HG02852 (cell line): ENCODE data around the gene HTR3E.
"Not testable (repeated sequence)": the region's sequence is repeated elsewhere in the genome, so short reads cannot be mapped to it uniquely, and the experiment has no call there.

Experiments used
- ATAC-seq: cut with Tn5 transposase; IDR thresholded peaks from one replicate; pipeline ENCODE4 v1.9.1; 2021; ENCODE audit warnings: mild to moderate bottlenecking, moderate library complexity; ENCODE audit not compliant: unreplicated experiment

The HTR3E gene

DNA sequence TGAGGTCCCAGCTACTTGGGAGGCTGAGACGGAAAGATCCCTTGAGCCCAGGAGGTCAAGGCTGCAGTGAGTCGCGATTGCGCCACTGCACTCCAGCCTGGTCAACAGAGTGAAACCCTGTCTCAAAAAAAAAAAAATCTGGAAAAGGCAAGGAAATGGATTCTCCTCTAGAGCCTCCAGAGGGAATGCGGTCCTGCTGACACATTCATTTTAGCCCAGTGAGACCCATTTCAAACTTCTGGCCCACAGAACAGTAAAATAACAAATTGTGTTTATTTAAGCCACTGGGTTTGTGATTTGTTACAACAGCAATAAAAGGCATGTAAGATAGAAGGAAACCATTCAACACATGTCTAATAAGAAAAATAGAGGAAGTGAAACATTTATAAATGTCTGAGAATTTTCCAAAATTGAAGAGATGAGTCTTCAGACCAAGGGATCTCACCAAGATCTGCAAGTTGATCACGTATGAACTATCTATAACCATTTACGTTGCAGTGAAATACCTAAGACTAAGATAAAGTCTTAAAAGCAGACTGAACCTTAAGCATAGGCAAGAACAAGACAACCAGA lies at the start of gene HTR3E:
Gene HTR3E, plus strand, starts transcription at position 254 of the 573 bp plus-strand sequence. CDS start 466 bp downstream, outside the sequence.
- no peak for ATAC-seq

GRCh38 chr3:184050217-184050847 lies 46.5 kb upstream of the HTR3E start:
- ATAC-seq, result no peak

- no peak for ATAC-seq
Measured at GRCh38 chr3:184052767-184053166, 44.1 kb upstream of the HTR3E start, which contains the start of gene HTR3C. Gene HTR3C (plus strand): TSS chr3:184053047. CDS start chr3:184053081, 34 bp downstream.

DNA sequence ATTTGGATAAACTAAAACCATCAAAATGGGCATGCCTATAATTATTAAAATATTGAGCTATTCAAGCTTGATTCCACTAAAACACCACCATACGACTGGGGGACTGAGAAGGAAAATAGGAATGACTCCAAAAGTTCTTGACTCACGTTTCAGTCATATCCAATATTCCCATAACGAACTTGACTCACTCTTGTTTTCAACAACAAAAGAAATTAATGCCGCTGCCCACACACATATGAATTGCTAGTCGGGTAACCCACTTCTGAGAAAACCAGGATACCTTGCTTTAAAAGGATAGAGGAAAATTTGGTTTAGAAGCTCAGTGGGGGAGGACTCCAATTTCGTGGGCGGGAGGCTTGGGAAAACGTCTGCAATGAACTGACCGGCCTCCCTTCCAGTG lies 38.8 kb upstream of the HTR3E start:
- no peak for ATAC-seq

DNA sequence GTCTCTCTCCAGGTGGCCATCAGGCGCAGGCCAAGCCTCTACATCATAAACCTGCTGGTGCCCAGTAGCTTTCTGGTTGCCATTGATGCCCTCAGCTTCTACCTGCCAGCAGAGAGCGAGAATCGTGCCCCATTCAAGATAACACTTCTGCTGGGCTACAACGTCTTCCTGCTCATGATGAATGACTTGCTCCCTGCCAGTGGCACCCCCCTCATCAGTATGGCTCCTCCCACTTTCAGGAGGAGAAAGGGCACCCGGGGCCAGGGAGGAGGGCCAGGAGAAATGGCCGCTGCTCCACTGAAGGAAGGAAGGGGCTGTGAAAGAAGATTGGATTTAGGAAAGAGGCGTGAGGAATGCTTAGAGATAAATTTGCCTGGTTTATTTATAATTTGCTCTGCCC lies 37.4 kb upstream of the HTR3E start:
- no peak for ATAC-seq

- ATAC-seq, result no peak
Measured at GRCh38 chr3:184062637-184063036, 34.2 kb upstream of the HTR3E start.

GRCh38 chr3:184066211-184066610 lies 30.7 kb upstream of the HTR3E start:
- no peak for ATAC-seq

DNA sequence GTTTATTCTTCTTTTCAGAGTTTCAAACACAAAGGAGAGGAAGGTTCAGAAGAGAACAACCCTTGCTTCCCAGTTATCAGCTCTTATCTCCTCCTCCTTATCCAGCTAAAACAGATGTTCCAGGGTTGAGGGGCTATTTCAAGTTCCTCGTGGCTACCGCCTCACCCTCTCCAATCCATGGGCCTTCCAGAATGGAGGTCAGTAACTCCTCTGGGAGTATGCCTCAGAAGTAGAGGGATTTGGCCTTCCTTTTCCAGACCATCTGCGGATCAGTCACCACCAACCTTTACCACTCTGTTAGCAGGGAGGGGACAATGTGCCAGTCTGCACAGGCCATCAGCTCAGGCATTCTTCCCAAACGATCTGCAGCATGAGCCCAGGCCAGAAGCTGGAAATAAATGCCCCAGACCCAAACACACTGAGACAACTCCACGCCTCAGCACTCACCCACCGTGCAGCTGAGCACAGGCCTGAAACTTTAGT lies 29.2 kb upstream of the HTR3E start:
- no peak for ATAC-seq

DNA sequence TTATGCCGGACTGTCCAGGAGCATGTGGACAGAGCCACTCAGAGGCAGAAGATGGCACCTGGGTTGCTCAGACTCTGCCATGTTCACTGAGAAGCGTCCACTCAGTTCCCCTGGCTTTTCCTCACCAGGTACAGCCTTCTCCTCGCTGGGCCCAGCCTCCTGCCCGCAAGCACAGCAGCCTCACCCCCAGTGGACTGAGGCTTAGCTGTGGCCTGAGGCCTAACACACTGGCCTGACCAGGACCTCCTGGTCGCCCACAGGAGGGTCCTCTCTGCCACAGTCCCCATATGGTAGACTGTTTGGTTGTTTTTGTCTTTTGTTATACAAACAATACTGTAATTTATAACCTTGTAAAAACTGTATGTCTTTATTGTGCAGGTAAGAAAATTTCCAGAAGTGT lies 28.5 kb upstream of the HTR3E start:
- ATAC-seq, result no peak

GRCh38 chr3:184071142-184071541 lies 25.7 kb upstream of the HTR3E start:
- ATAC-seq, result not testable (repeated sequence)

DNA sequence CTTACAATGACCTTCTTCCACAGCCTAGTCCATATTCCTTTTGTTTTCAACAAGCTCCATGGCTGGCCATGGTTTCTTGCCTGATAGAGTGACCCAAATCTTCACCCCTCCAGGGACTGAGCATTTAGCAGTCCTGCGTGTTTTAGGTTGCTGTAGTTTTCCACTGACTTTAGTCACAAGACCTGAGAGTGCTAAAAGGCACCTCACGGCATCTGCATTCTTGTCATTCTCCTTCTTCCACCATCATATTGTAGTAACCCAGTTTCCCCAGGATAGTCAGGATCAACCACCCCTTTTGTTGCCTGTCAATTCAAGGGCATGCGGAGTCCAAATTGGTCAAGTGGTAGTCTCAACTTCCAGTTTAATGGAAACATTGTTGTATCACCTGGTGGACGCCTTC lies 23.2 kb upstream of the HTR3E start:
- ATAC-seq, result no peak

DNA sequence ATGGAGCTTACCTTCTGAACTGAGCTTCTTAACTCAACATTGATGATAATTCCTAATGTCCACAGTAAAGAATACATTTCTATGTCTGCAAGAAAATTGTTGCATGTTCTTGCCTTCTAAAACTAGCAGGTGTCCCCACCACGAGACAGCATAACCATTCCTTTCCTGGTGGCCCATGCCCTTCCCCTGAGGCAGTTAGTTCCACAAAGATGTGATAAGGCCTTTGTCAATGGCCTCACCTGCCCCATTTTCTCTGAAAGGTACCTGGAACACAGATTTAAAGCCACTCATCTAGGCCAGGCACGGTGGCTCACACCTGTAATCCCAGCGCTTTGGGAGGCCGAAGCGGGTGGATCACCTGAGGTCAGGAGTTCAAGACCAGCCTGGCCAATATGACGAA lies 21.0 kb upstream of the HTR3E start:
- no peak for ATAC-seq

- ATAC-seq, result no peak
Measured at GRCh38 chr3:184077881-184078280, 19.0 kb upstream of the HTR3E start.

DNA sequence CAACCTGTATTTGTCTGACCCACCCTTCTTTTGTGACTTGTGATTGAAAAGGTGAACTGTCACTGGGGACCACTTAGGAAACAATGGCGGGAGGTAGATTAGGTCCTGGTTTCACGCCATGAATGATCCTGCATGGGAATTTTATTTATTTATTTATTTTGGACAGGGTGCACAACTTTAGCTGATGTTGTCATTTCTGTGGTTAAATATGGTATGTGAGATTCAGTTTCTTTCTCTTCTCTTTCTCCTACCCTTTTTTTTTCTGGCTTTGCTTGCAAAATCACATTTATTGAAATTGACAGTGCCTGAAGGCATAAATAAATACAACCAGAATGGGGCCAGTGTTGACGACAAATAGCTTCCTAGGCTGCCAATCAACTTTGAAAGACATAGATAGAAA lies 18.0 kb upstream of the HTR3E start:
- ATAC-seq, result no peak

DNA sequence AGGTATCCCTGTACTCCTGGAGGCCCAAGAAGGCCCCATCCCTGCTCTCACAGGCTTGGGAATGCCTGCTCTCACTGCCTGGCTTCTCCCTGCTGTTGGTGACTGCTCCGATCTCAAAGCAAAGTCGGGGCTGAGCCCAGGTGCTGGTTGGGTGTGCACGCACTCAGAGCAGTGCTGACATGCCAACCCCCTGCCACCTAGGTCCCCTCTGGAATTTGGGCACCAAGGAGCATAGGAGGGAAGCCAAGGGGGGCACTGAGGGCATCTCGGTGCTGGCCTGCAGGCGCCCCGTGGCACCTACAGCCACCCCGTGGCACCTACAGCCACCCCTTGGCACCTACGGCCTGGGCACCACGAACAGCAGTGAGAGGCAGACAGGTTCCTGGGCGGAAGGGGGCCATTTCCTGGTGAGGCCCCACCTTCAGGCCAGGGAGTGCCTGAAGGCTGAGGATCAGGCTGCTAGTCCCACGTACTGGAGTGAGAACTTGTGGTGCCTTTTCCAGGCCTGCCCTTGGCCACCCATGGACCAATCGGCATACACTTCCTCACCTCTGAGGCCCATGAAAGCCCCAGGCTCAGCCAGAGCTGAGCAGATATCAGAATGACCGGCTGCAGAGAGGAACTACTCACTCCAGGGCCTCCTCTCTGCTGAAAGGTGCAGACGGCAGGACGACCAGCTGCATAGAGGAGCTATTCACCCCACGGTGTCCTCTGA lies 15.6 kb upstream of the HTR3E start:
- ATAC-seq, result no peak

GRCh38 chr3:184082034-184082433 lies 14.8 kb upstream of the HTR3E start:
- ATAC-seq, result no peak

GRCh38 chr3:184082465-184082864 lies 14.4 kb upstream of the HTR3E start:
- ATAC-seq, result no peak

- no peak for ATAC-seq
Measured at GRCh38 chr3:184085389-184085852, 11.4 kb upstream of the HTR3E start.

DNA sequence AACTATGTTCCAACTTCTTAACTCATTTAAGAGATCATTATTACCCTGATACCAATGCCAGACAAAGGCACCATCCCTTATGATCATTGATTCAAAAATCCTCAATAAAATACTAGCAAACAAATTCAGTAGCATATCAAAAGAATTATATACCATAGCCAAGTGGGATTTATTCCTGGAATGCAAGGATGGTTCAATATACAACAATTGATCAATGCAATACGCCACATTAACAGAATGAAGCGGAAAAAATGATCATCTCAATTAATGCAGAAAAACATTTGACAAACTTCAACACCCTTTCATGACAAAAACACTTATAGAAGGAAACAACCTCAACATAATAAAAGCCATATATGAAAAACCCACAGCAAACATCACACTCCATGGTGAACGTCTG lies 4.7 kb upstream of the HTR3E start:
- no peak for ATAC-seq

- ATAC-seq, result no peak
Measured at GRCh38 chr3:184097556-184097955, 692 bp downstream of the HTR3E start.

- no peak for ATAC-seq
Measured at GRCh38 chr3:184099806-184100686, 3.2 kb downstream of the HTR3E start.
